Large intestine (tissue), 3 donors: ENCODE data around the gene IQCE. TPM values are rescaled to one million over a fixed set of nuclear protein-coding genes. Genes with fewer than 3 reads are reported as not detected.
A peak's percentile ranks its signal among the peaks of the same experiment; 100 is the strongest.
"Not testable (repeated sequence)": the region's sequence is repeated elsewhere in the genome, so short reads cannot be mapped to it uniquely, and the experiment has no call there.

Experiments
- DNase-seq, 2 donors: peaks; one replicate each; pipeline versions ENCODE4 v3.0.0 to v3.0.0-alpha.2; 2013
- H3K27ac ChIP-seq: one replicate; pipeline ENCODE4 v1.5.1; 2013; ENCODE audit warnings: low read length
- H3K27me3 ChIP-seq: 2 replicates; pipeline ENCODE4 v1.6.1; 2013; ENCODE audit warnings: low read length; ENCODE audit not compliant: control insufficient read depth, insufficient read depth
- H3K36me3 ChIP-seq: 2 replicates; pipeline ENCODE4 v1.6.1; 2013; ENCODE audit warnings: low read length; ENCODE audit not compliant: control insufficient read depth, insufficient read depth
- H3K4me1 ChIP-seq: one replicate; pipeline ENCODE4 v1.6.1; 2013; ENCODE audit warnings: low read length; ENCODE audit not compliant: control insufficient read depth, insufficient read depth
- H3K4me3 ChIP-seq: one replicate; pipeline ENCODE4 v1.5.1; 2013; ENCODE audit warnings: low read length
- H3K9me3 ChIP-seq: one replicate; pipeline ENCODE4 v1.6.1; 2013; ENCODE audit warnings: mild to moderate bottlenecking, low read depth, low read length, moderate library complexity; ENCODE audit not compliant: control insufficient read depth
- WGBS: methylation state at CpG from one replicate; pipeline ENCODE4 v1.1.5; 2013; ENCODE audit warnings: low lambda C conversion rate; ENCODE audit not compliant: insufficient coverage; 5-methylcytosine and 5-hydroxymethylcytosine counted together
- polyA plus RNA-seq: library from polyadenylated mRNA; unstranded; fragments of 120-200 nt; gene quantifications from one replicate; pipeline ENCODE4 v1.2.1, GENCODE V29; 2013

Gene IQCE
- polyA plus RNA-seq, 1 donor: 15.3 TPM

- Histone ChIP-seq H3K27me3 (no peaks in the 10 kb centered on the region), H3K4me1 (no peaks in the 10 kb centered on the region), H3K4me3 (no peak overlapping the region), H3K27ac (no peak overlapping the region), H3K36me3 (peaks cover 38% of the 10 kb centered on the region), H3K9me3 (no peaks in the 10 kb centered on the region)
- no peak for DNase-seq
- no CpG with 5 or more reads among the region's 38 CpGs for WGBS
Measured at GRCh38 chr7:2605608-2606538, 47.1 kb downstream of the IQCE start.

DNA sequence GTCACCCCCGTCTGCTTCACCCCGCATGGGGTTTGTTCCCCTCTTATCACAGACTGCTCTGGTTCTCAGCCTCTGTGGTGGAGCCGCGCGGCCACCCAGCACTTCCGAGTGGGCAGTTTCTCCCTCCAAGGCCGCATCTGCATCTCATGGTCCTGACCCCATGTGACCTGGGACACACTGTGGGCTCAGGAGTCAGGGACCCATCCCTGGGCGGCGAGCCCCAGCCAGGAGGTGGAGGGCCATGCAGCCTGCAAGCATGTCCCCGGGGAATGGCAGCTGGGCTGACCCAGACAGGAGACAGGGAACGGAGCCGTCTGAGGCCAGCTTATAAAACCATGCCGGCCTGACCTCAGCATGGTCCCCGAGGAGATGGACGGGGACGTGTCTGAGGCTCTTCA lies 47.8 kb downstream of the IQCE start:
- Histone ChIP-seq H3K27me3 (no peaks in the 10 kb centered on the region), H3K4me1 (peaks cover 5% of the 10 kb centered on the region), H3K4me3 (no peak overlapping the region), H3K9me3 (no peaks in the 10 kb centered on the region), H3K27ac (no peak overlapping the region), H3K36me3 (peaks cover 34% of the 10 kb centered on the region)
- WGBS: no CpG with 5 or more reads among the region's 16 CpGs
- DNase-seq: no peak

- DNase-seq: no peak
- Histone ChIP-seq H3K9me3 (no peaks in the 10 kb centered on the region), H3K27ac (peak overlapping the region; percentile 38), H3K4me3 (no peak overlapping the region), H3K36me3 (peaks cover 28% of the 10 kb centered on the region), H3K27me3 (no peaks in the 10 kb centered on the region), H3K4me1 (peaks cover 12% of the 10 kb centered on the region)
- no CpG with 5 or more reads among the region's 26 CpGs for WGBS
Measured at GRCh38 chr7:2607122-2607922, 48.5 kb downstream of the IQCE start.

DNA sequence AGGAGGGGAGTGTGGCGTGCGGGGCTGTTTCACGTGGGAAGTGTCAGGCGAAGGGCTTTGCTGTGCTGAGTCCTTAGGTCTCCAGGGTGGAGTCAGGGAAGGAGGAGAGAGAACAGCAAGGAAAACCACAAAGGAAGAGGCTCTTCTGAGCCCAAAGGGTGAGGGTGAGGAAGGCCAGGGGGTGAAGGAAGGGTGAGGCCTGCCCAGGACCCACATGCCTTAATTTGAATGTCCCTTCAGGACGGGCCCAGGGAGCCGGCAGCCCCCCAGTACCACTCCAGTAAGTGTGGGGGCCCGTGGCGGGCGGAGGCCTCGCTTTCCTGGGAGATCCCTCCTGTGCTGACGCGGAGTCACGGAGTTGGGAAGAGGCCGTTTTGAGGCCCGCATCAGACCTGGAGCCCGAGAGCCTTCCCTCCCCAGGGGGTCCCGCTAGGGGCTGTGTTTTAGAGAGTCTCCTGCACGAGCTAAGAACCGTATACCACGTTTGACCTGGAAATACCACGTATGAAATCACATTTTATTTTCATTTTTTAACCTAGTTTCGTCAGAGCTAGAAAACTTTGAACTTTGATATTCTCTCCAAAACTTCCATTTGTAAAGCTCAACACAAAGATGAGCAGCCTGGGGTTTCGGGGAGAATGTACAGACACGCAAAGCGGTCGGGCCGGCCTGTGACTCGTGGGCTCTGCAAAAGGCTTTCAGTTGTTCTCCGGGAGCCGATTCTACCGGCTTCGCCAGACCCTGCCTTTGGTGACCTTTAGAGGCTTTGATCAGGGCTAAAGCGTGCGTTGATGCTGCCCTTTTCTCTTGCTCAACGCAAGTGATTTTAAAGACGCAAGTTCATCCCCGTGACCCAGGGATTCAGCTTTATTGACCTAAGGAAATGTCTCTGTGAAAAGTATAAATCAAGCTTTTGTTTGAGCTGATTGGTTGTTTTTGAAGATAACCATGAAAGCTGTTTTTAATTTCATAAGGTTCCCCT lies 49.4 kb downstream of the IQCE start:
- Histone ChIP-seq H3K4me3 (no peak overlapping the region), H3K36me3 (peaks cover 21% of the 10 kb centered on the region), H3K27ac (peak overlapping the region; percentile 38), H3K4me1 (peaks cover 18% of the 10 kb centered on the region), H3K27me3 (no peaks in the 10 kb centered on the region), H3K9me3 (no peaks in the 10 kb centered on the region)
- 80% methylated on average over 1 of the region's 37 CpGs for WGBS
- DNase-seq: no peak

- Histone ChIP-seq H3K36me3 (peaks cover 20% of the 10 kb centered on the region), H3K27me3 (no peaks in the 10 kb centered on the region), H3K9me3 (no peaks in the 10 kb centered on the region), H3K4me3 (no peak overlapping the region), H3K27ac (no peak overlapping the region), H3K4me1 (peaks cover 26% of the 10 kb centered on the region)
- peak in 1 of 2 donors; percentile 39 for DNase-seq
- WGBS: 53% methylated on average over 2 of the region's 14 CpGs
Measured at GRCh38 chr7:2608921-2609411, 50.2 kb downstream of the IQCE start.

DNA sequence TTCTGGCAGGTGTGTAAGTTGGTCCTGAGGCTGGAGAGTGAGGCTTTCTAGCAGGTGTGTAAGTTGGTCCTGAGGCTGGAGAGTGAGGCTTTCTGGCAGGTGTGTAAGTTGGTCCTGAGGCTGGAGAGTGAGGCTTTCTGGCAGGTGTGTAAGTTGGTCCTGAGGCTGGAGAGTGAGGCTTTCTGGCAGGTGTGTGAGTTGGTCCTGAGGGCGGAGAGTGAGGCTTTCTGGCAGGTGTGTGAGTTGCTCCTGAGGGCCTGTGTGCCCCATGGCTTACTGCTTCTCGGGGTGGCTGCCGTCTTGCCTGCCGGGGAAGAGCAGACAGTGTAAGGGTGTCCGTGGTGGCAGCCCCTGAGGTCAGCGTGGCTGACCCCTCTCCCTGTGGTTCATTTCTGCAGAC lies 50.9 kb downstream of the IQCE start:
- H3K27ac ChIP-seq, DNase-seq, H3K4me3 ChIP-seq, H3K27me3 ChIP-seq, H3K9me3 ChIP-seq: not testable (repeated sequence)
- H3K36me3 ChIP-seq: peaks cover 20% of the 10 kb centered on the region
- no CpG with 5 or more reads among the region's 6 CpGs for WGBS
- peaks cover 32% of the 10 kb centered on the region for H3K4me1 ChIP-seq

DNA sequence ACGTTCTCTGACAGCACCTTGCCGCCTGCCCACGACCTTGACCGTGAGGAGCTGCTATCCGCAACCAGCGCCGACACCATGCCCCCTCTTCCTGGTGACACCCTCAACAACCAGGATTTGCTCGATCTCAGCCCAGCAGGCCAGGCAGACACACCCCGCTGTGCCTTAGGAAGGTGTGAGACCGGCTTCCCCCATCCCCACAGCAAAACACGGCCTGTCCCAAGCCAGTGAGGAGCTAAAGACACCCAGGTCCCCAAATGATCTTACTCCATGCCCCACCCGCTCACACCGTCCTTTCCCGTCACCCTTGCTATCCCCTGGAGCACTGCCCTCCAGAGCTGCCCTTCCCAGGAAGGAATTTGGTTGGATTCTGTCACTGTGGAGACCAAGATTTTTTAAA lies 51.7 kb downstream of the IQCE start:
- DNase-seq: no peak
- WGBS: no CpG with 5 or more reads among the region's 14 CpGs
- no peak overlapping the region for H3K27ac ChIP-seq
- H3K27me3 ChIP-seq: no peaks in the 10 kb centered on the region
- H3K9me3 ChIP-seq: no peaks in the 10 kb centered on the region
- H3K4me3 ChIP-seq: no peak overlapping the region
- H3K36me3 ChIP-seq: peaks cover 22% of the 10 kb centered on the region
- peaks cover 35% of the 10 kb centered on the region for H3K4me1 ChIP-seq

DNA sequence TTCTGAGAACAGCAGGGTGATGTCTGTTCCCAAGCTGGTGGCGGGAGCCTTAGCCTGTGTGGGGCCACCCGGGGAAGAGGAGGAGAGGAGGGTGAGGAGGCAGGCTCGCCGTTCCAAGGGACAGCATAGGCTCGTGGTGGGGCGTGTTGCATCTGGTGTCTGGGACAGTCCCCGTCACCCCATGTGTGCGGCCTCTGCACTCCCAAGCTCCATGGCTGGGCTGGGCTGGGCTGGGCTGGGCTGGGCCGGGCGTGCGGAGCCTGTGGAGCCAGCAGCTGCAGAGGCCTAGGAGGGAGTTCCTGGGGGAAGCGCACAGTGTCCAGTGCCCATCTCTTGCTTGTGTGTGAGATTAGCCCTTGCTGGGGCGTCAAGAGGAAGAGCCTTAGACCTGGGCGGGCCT lies 52.1 kb downstream of the IQCE start:
- no peak overlapping the region for H3K4me3 ChIP-seq
- no peak for DNase-seq
- H3K27ac ChIP-seq: no peak overlapping the region
- H3K4me1 ChIP-seq: peaks cover 35% of the 10 kb centered on the region
- peaks cover 19% of the 10 kb centered on the region for H3K36me3 ChIP-seq
- H3K9me3 ChIP-seq: no peaks in the 10 kb centered on the region
- no CpG with 5 or more reads among the region's 14 CpGs for WGBS
- H3K27me3 ChIP-seq: no peaks in the 10 kb centered on the region

GRCh38 chr7:2611401-2611800 lies 52.6 kb downstream of the IQCE start:
- no CpG with 5 or more reads among the region's 11 CpGs for WGBS
- H3K36me3 ChIP-seq: peaks cover 16% of the 10 kb centered on the region

More at GRCh38 chr7:2611401-2611800, 52.6 kb downstream of the IQCE start:
- H3K27me3 ChIP-seq: no peaks in the 10 kb centered on the region
- no peak for DNase-seq
- H3K9me3 ChIP-seq: no peaks in the 10 kb centered on the region
- H3K4me1 ChIP-seq: peaks cover 37% of the 10 kb centered on the region
- no peak overlapping the region for H3K27ac ChIP-seq
- H3K4me3 ChIP-seq: no peak overlapping the region
